ENCODE results near the gene EXTL2. TPM values are rescaled to one million over a fixed set of nuclear protein-coding genes. Genes with fewer than 3 reads are reported as not detected.
A peak's percentile ranks its signal among the peaks of the same experiment; 100 is the strongest.

Gene EXTL2
- total RNA-seq, 2 donors from 2014 or later: 40.6 to 47.5 TPM

- Mint-ChIP-seq H3K9me3 (peaks cover 8% of the 10 kb centered on the region), H3K27me3 (ENCODE audit: insufficient read depth) (peaks cover 35% of the 10 kb centered on the region), H3K27ac (no peak overlapping the region), H3K4me3 (no peak overlapping the region), H3K4me1 (no peaks in the 10 kb centered on the region), H3K36me3 (ENCODE audit: low read depth) (peaks cover 44% of the 10 kb centered on the region)
- DNase-seq: peak; percentile 65
- H3K4me1 ChIP-seq (ENCODE audit: control insufficient read depth, insufficient read depth, low read length): no peaks in the 10 kb centered on the region
- H3K4me3 ChIP-seq (ENCODE audit: low read length): no peak overlapping the region
- H3K27ac ChIP-seq (ENCODE audit: low read depth, low read length): no peak overlapping the region
- H3K36me3 ChIP-seq (ENCODE audit: control insufficient read depth, insufficient read depth, low read length): peaks cover 58% of the 10 kb centered on the region
- H3K27me3 ChIP-seq (ENCODE audit: control insufficient read depth, insufficient read depth, low read length, poor library complexity, severe bottlenecking): peaks cover 62% of the 10 kb centered on the region
- H3K9ac ChIP-seq (ENCODE audit: extremely low read depth, low read length, poor library complexity, severe bottlenecking): no peak overlapping the region
- peaks cover 13% of the 10 kb centered on the region for H3K9me3 ChIP-seq (ENCODE audit: control insufficient read depth, low read length)
- TF ChIP-seq, protein P1, sequence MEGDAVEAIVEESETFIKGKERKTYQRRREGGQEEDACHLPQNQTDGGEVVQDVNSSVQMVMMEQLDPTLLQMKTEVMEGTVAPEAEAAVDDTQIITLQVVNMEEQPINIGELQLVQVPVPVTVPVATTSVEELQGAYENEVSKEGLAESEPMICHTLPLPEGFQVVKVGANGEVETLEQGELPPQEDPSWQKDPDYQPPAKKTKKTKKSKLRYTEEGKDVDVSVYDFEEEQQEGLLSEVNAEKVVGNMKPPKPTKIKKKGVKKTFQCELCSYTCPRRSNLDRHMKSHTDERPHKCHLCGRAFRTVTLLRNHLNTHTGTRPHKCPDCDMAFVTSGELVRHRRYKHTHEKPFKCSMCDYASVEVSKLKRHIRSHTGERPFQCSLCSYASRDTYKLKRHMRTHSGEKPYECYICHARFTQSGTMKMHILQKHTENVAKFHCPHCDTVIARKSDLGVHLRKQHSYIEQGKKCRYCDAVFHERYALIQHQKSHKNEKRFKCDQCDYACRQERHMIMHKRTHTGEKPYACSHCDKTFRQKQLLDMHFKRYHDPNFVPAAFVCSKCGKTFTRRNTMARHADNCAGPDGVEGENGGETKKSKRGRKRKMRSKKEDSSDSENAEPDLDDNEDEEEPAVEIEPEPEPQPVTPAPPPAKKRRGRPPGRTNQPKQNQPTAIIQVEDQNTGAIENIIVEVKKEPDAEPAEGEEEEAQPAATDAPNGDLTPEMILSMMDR (conservative IDR thresholded peaks at IDR 0.05): peak; percentile 65
- WGBS, 2 experiments (ENCODE audit: insufficient coverage in 1 of 2, insufficient read length in 1 of 2): 58 to 68% methylated on average over 2 to 3 of the region's 3 CpGs
These were observed 33.5 kb upstream of the EXTL2 start for GRCh38 chr1:100928128-100928527.

DNA sequence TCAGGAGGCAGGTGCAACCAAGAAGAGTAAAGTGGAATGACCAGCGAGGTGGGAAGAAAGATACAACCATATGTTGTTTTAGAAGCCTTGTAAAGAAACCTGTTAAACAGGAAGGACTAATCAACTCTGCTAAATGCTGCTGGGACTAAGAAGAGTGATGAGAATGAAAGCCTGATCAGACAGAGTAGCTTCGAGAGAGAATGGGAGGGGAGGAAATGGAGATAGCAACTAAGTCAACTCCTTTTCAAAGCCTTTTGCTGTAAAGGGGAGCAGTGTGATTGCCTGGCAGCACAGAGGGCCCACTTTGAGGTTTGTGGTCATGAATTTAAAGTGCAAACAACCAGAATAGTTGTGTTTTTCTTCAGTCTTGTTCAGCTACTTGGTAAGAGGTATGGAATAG is 32.6 kb upstream of the EXTL2 start:
- peaks cover 44% of the 10 kb centered on the region for H3K36me3 Mint-ChIP-seq (ENCODE audit: low read depth)
- peaks cover 13% of the 10 kb centered on the region for H3K9me3 ChIP-seq (ENCODE audit: control insufficient read depth, low read length)
- peaks cover 58% of the 10 kb centered on the region for H3K36me3 ChIP-seq (ENCODE audit: control insufficient read depth, insufficient read depth, low read length)
- H3K27me3 ChIP-seq (ENCODE audit: control insufficient read depth, insufficient read depth, low read length, poor library complexity, severe bottlenecking): peaks cover 62% of the 10 kb centered on the region
- no peak overlapping the region for H3K9ac ChIP-seq (ENCODE audit: extremely low read depth, low read length, poor library complexity, severe bottlenecking)
- H3K27ac ChIP-seq (ENCODE audit: low read depth, low read length): no peak overlapping the region
- H3K4me3 Mint-ChIP-seq: no peak overlapping the region
- DNase-seq: no peak
- no peak overlapping the region for H3K27ac Mint-ChIP-seq
- H3K27me3 Mint-ChIP-seq (ENCODE audit: insufficient read depth): peaks cover 35% of the 10 kb centered on the region
- H3K4me1 Mint-ChIP-seq: no peaks in the 10 kb centered on the region
- no peak overlapping the region for H3K4me3 ChIP-seq (ENCODE audit: low read length)
- H3K4me1 ChIP-seq (ENCODE audit: control insufficient read depth, insufficient read depth, low read length): no peaks in the 10 kb centered on the region
- peaks cover 6% of the 10 kb centered on the region for H3K9me3 Mint-ChIP-seq
- TF ChIP-seq, protein P1 (conservative IDR thresholded peaks at IDR 0.05): no peak
- WGBS, 2 experiments (ENCODE audit: insufficient coverage in 1 of 2, insufficient read length in 1 of 2): 69 to 70% methylated on average over 2 of the region's 2 CpGs

DNA sequence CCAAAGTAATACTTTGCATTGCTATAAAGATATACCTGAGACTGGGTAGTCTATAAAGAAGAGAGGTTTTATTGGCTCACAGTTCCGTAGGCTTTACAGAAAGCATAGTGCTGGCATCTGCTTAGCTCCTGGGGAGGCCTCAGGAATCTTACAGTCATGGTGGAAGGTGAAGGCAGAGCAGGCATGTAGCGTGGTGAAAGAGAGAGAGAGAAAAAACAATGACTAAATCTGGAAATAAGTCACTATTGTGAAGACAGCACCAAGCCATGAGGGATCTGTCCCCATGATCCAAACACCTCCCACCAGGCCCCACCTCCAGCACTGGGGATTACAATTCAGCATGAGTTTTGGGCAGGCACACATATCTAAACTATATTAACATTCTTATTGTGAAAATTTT is 31.6 kb upstream of the EXTL2 start:
- peaks cover 6% of the 10 kb centered on the region for H3K9me3 Mint-ChIP-seq
- Histone ChIP-seq H3K4me3 (ENCODE audit: low read length) (no peak overlapping the region), H3K4me1 (ENCODE audit: control insufficient read depth, insufficient read depth, low read length) (no peaks in the 10 kb centered on the region), H3K27me3 (ENCODE audit: control insufficient read depth, insufficient read depth, low read length, poor library complexity, severe bottlenecking) (peaks cover 56% of the 10 kb centered on the region), H3K27ac (ENCODE audit: low read depth, low read length) (no peak overlapping the region), H3K9me3 (ENCODE audit: control insufficient read depth, low read length) (peaks cover 13% of the 10 kb centered on the region), H3K9ac (ENCODE audit: extremely low read depth, low read length, poor library complexity, severe bottlenecking) (no peak overlapping the region), H3K36me3 (ENCODE audit: control insufficient read depth, insufficient read depth, low read length) (peaks cover 57% of the 10 kb centered on the region)
- DNase-seq: no peak
- H3K4me3 Mint-ChIP-seq: no peak overlapping the region
- H3K36me3 Mint-ChIP-seq (ENCODE audit: low read depth): peaks cover 40% of the 10 kb centered on the region
- TF ChIP-seq, protein P1 (conservative IDR thresholded peaks at IDR 0.05): no peak
- H3K4me1 Mint-ChIP-seq: no peaks in the 10 kb centered on the region
- H3K27me3 Mint-ChIP-seq (ENCODE audit: insufficient read depth): peaks cover 32% of the 10 kb centered on the region
- 94 to 100% methylated on average over 1 to 2 of the region's 2 CpGs for WGBS, 2 experiments (ENCODE audit: insufficient coverage in 1 of 2, insufficient read length in 1 of 2)
- no peak overlapping the region for H3K27ac Mint-ChIP-seq
